Fibroblast of villous mesenchyme (primary cell): ENCODE data around the gene ROBO4. TPM values are rescaled to one million over a fixed set of nuclear protein-coding genes. Genes with fewer than 3 reads are reported as not detected.

Experiments used
- DNase-seq: peaks from one replicate; pipeline ENCODE4 v3.0.0-alpha.2; 2010; ENCODE audit warnings: low read depth
- H3K4me3 ChIP-seq: 2 replicates; pipeline ENCODE4 v1.5.1; 2011; ENCODE audit warnings: low read depth, mild to moderate bottlenecking, low read length
- total RNA-seq: library from RNA; depleted of rRNA; stranded (reverse); fragments of >200 nt; gene quantifications from 2 replicates; pipeline ENCODE4 v1.2.3, GENCODE V29; 2012
- TF ChIP-seq, protein P1 (sequence below): IDR thresholded peaks from 2 replicates; pipeline ENCODE4 v1.5.1; 2012; ENCODE audit warnings: low read depth, mild to moderate bottlenecking, low read length; ENCODE audit not compliant: insufficient read depth

The ROBO4 gene
- total RNA-seq, 1 donor = 0.86 TPM

DNA sequence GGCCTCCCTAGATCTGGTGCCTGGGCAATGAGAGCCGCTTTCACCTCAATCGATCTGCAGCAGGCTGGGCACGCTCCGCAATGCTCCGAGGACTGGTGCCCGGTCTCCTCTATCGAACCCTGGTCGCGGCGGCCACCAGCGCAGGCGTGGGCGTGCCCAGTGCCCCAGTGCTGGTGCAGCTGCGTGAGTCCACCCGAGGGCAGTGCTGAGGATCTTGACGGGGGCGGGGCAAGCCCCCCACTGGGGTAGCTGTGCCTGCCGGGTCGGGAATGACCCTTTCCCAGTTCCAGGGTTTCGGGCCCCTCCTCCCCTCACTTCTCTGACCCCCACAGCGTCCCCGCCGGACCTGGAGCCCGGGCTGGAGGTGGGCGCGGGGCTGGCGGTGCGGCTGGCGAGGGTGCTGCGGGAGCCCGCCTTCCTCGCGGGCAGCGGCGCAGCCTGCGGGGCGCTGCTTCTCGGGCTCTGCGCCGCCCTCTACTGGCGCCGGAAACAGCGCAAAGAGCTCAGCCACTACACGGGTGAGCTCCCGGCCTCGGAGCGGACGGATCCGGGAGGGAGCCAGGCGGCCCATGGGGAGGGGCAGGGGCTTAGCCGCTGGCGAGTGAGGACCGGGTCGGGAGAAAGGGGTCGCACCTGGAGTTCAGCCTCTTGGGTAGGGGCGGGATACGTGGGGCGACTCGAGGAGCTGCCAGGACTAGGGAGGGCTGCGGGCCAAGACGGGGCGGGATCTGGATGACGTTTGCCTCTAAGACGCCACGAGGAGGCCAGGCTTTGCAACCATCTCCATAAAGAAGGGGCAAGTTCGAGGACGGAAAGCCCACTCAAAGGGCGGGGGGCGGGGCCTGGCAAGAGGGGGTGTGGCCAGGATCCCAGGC is 21.5 kb downstream of the ROBO4 start:
- peak; percentile 96 for DNase-seq
- TF ChIP-seq, protein P1, sequence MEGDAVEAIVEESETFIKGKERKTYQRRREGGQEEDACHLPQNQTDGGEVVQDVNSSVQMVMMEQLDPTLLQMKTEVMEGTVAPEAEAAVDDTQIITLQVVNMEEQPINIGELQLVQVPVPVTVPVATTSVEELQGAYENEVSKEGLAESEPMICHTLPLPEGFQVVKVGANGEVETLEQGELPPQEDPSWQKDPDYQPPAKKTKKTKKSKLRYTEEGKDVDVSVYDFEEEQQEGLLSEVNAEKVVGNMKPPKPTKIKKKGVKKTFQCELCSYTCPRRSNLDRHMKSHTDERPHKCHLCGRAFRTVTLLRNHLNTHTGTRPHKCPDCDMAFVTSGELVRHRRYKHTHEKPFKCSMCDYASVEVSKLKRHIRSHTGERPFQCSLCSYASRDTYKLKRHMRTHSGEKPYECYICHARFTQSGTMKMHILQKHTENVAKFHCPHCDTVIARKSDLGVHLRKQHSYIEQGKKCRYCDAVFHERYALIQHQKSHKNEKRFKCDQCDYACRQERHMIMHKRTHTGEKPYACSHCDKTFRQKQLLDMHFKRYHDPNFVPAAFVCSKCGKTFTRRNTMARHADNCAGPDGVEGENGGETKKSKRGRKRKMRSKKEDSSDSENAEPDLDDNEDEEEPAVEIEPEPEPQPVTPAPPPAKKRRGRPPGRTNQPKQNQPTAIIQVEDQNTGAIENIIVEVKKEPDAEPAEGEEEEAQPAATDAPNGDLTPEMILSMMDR = peak; percentile 61
- H3K4me3 ChIP-seq = peak overlapping the region; percentile 71

DNA sequence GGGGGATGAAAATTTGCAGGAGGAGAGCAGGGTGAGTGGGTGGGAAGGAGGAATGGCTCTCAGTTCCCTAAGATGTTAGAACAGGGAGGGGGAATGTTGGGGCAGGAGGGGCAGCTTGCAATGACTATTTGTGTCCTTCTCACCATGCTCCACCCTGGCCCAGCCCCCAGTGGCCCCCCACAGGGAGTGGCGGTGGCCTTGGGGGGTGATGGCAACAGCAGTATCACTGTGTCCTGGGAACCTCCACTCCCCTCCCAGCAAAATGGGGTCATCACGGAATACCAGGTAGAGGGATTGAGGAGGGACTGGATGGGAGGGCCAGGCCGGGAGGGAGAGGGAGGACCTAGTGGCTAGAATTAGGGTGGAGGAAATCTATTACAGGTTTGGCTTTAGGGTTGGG is 22.3 kb downstream of the ROBO4 start:
- peak overlapping the region; percentile 71 for H3K4me3 ChIP-seq
- no peak for DNase-seq
- TF ChIP-seq, protein P1 = no peak

DNA sequence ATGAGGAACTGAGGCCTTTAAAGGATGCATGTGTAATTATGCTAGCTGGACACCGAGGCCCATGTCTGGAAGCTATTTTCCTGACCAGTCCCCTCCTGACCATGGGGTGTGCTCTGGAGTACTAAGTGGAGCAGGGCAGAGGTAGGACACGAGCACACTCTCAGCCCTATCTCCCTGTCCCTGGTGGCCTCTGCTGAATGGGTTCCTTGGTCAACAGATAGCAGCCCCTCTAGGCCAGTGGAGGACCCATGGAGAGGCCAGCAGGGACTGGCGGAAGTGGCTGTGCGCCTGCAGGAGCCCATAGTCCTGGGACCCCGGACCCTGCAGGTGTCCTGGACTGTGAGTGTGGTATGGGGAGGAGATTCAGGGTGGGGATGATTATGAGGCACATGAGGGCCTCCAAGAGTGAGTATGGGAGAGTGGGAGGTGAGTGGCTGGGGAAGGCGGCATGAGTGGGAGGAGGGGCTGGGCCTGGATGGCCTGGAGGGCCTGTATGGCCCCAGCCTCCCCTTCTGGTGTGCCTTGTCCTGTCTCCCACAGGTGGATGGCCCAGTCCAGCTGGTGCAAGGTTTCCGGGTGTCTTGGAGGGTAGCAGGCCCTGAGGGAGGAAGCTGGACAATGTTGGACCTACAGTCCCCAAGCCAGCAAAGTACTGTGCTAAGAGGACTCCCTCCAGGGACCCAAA is 23.0 kb downstream of the ROBO4 start:
- no peak overlapping the region for H3K4me3 ChIP-seq
- TF ChIP-seq, protein P1 = no peak
- no peak for DNase-seq

DNA sequence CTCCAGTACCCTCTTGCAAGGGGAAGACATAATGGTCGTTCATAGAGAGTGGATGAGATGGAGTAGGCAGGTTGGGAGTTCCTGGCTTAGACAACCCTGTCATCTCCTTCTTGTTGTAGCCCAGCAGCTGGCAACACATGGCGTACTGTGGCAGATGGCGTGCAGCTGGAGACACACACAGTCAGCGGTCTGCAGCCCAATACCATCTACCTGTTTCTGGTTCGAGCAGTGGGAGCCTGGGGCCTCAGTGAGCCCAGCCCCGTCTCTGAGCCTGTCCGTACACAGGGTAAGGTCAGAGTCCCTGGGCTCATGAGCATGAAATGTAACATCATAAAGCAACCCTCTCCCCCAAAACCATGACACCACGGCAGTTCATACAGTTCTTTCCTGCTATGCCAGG is 23.7 kb downstream of the ROBO4 start:
- DNase-seq = no peak
- TF ChIP-seq, protein P1 = no peak
- no peak overlapping the region for H3K4me3 ChIP-seq

DNA sequence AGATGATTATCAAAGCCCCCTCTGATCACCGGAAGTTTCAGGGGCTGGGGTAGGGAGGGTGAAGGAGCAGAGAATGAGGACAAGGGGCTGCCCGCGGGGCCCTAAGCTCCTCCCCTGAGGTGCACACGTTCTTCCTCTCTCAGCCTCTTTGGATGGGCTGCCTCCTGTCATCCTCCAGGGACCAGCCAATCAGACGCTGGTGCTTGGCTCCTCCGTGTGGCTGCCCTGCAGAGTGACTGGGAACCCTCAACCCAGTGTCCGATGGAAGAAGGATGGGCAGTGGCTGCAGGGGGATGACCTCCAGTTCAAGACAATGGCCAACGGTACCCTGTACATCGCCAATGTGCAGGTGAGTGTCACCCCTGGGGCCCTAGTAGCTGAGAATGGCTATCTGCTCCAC is 24.9 kb downstream of the ROBO4 start:
- TF ChIP-seq, protein P1 = no peak

DNA sequence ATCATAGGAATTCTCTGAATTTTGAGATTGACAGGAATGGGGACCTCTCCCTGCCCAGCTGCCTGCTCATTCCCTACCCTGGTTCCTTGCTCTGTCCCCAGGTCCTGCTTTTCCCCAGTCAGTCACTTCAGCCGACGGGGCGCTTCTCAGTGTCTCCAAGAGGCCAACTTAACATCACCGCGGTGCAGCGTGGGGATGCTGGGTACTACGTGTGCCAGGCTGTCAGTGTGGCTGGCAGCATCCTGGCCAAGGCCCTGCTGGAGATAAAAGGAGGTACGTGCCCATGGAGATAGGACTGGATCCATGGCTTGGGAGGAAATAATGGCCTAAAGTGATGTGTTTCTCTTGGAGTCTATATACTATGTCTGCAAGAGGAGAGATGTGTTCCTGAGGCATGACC is 25.4 kb downstream of the ROBO4 start:
- TF ChIP-seq, protein P1 = no peak
- no peak for DNase-seq
- no peak overlapping the region for H3K4me3 ChIP-seq

More for the DNA sequence above, 24.9 kb downstream of the ROBO4 start:
- DNase-seq = no peak
- no peak overlapping the region for H3K4me3 ChIP-seq
